ENCODE data around the gene GPLD1. TPM values are rescaled to one million over a fixed set of nuclear protein-coding genes. Genes with fewer than 3 reads are reported as not detected.
"Not testable (repeated sequence)": the region's sequence is repeated elsewhere in the genome, so short reads cannot be mapped to it uniquely, and the experiment has no call there.

Gene GPLD1
- total RNA-seq, 2 experiments from 2014 or later = 0.51 to 0.72 TPM

GRCh38 chr6:24387818-24388217 is 101.6 kb downstream of the GPLD1 start:
- CTCF ChIA-PET = no interaction called here
- Mint-ChIP-seq H3K4me3 (no peak overlapping the region), H3K9me3 (no peaks in the 10 kb centered on the region), H3K27me3 (peaks cover 8% of the 10 kb centered on the region), H3K4me1 (ENCODE audit: low read depth) (peaks cover 6% of the 10 kb centered on the region), H3K36me3 (ENCODE audit: low read depth) (no peaks in the 10 kb centered on the region), H3K27ac (no peak overlapping the region)
- POLR2A ChIA-PET = interaction anchor here (0.9 kb wide), 1 partner anchor 12 kb away, joined by 3 read pairs; no protein-coding TSS in a partner anchor
- intact Hi-C loops (cut with micrococcal nuclease) = no loop called here
- ATAC-seq (no peak), DNase-seq (no peak)
- no peak for TF ChIP-seq CTCF (IDR thresholded peaks at IDR 0.05)

- no peaks in the 10 kb centered on the region for H3K36me3 Mint-ChIP-seq (ENCODE audit: low read depth)
- no peak overlapping the region for H3K27ac Mint-ChIP-seq
- intact Hi-C loops (cut with micrococcal nuclease) = no loop called here
- ATAC-seq (no peak), DNase-seq (no peak)
- no peaks in the 10 kb centered on the region for H3K9me3 Mint-ChIP-seq
- POLR2A ChIA-PET = no interaction called here
- H3K27me3 Mint-ChIP-seq = peaks cover 8% of the 10 kb centered on the region
- TF ChIP-seq CTCF (IDR thresholded peaks at IDR 0.05) = no peak
- CTCF ChIA-PET = interaction anchor here (1.6 kb wide), 1 partner anchor 26 kb away, joined by 4 read pairs; no protein-coding TSS in a partner anchor
- H3K4me3 Mint-ChIP-seq = no peak overlapping the region
- no peaks in the 10 kb centered on the region for H3K4me1 Mint-ChIP-seq (ENCODE audit: low read depth)
Measured at GRCh38 chr6:24385536-24386269, 103.7 kb downstream of the GPLD1 start.

GRCh38 chr6:24384369-24385130 is 104.8 kb downstream of the GPLD1 start:
- intact Hi-C loops (cut with micrococcal nuclease); H3K36me3 Mint-ChIP-seq (ENCODE audit: low read depth); DNase-seq; ATAC-seq; POLR2A ChIA-PET; CTCF ChIA-PET; H3K27ac Mint-ChIP-seq; H3K27me3 Mint-ChIP-seq; H3K4me1 Mint-ChIP-seq (ENCODE audit: low read depth); H3K9me3 Mint-ChIP-seq; H3K4me3 Mint-ChIP-seq: not testable (repeated sequence)

- H3K27me3 Mint-ChIP-seq; intact Hi-C loops (cut with micrococcal nuclease): not testable (repeated sequence)
Measured at GRCh38 chr6:24382891-24383494, 106.4 kb downstream of the GPLD1 start.

GRCh38 chr6:24382220-24382540 is 107.2 kb downstream of the GPLD1 start:
- DNase-seq = no peak
- Mint-ChIP-seq H3K27me3 (peaks cover 6% of the 10 kb centered on the region), H3K4me3 (no peak overlapping the region), H3K4me1 (ENCODE audit: low read depth) (no peaks in the 10 kb centered on the region), H3K9me3 (no peaks in the 10 kb centered on the region), H3K36me3 (ENCODE audit: low read depth) (no peaks in the 10 kb centered on the region), H3K27ac (no peak overlapping the region)
- ATAC-seq = no peak
- CTCF ChIA-PET = interaction anchor here (0.8 kb wide), 1 partner anchor 99 kb away, joined by 3 read pairs; no protein-coding TSS in a partner anchor
- POLR2A ChIA-PET = no interaction called here
- TF ChIP-seq CTCF (IDR thresholded peaks at IDR 0.05) = no peak
- intact Hi-C loops (cut with micrococcal nuclease) = no loop called here

More at GRCh38 chr6:24382891-24383494, 106.4 kb downstream of the GPLD1 start:
- DNase-seq; CTCF ChIA-PET; H3K4me1 Mint-ChIP-seq (ENCODE audit: low read depth); H3K36me3 Mint-ChIP-seq (ENCODE audit: low read depth); H3K4me3 Mint-ChIP-seq; POLR2A ChIA-PET; H3K27ac Mint-ChIP-seq; ATAC-seq; H3K9me3 Mint-ChIP-seq: not testable (repeated sequence)

Data from activated CD8-positive, alpha-beta T cell treated with anti-CD3 and anti-CD28 coated beads for 36 hours (primary cell).